GM12872 (cell line): ENCODE data around the gene ASIC4.

Source experiments
- CTCF ChIP-seq: IDR thresholded peaks from 3 replicates; pipeline ENCODE4 v1.5.1; 2011; ENCODE audit warnings: low read depth, mild to moderate bottlenecking, low read length, moderate library complexity; ENCODE audit not compliant: insufficient read depth

Gene ASIC4

GRCh38 chr2:219542931-219543595, 28.8 kb downstream of the ASIC4 start:
- no peak for TF ChIP-seq CTCF

- no peak for TF ChIP-seq CTCF
These were observed 29.5 kb downstream of the ASIC4 start, which contains the start of the genes CHPF and TMEM198 for GRCh38 chr2:219543596-219544358. TSS of gene CHPF (minus strand) at chr2:219543809. CDS start at chr2:219543538, 271 bp downstream. TSS of gene TMEM198 (plus strand) at chr2:219544028. CDS start at chr2:219544728, 700 bp downstream.

GRCh38 chr2:219544567-219544966, 30.3 kb downstream of the ASIC4 start:
- no peak for TF ChIP-seq CTCF

- TF ChIP-seq CTCF = no peak
These were observed 31.1 kb downstream of the ASIC4 start for GRCh38 chr2:219545295-219545942.

GRCh38 chr2:219545943-219546352, 31.7 kb downstream of the ASIC4 start:
- no peak for TF ChIP-seq CTCF

GRCh38 chr2:219547621-219548020, 33.3 kb downstream of the ASIC4 start:
- TF ChIP-seq CTCF = no peak

GRCh38 chr2:219548990-219549389, 34.7 kb downstream of the ASIC4 start:
- TF ChIP-seq CTCF = no peak
